ENCODE measurements around the gene IL10RA. TPM values are rescaled to one million over a fixed set of nuclear protein-coding genes. Genes with fewer than 3 reads are reported as not detected.
A peak's percentile ranks its signal among the peaks of the same experiment; 100 is the strongest.

IL10RA gene
- total and polyA plus RNA-seq, 5 experiments from 2014 or later: 99.2 to 217 (median 185) TPM

- Mint-ChIP-seq H3K27ac (peak overlapping the region; percentile 22 to 96 (median 84)), H3K27me3 (no peaks in the 10 kb centered on the region), H3K9me3 (no peaks in the 10 kb centered on the region), H3K36me3 (peaks cover 19 to 91% (median 58%) of the 10 kb centered on the region in 3 donors), H3K4me1 (peaks cover 44 to 94% (median 86%) of the 10 kb centered on the region in 4 donors), H3K4me3 (peak overlapping the region in 1 of 10 donors; percentile 28)
- POLR2A ChIA-PET: interaction anchor here (2.5 to 32.2 kb wide), 5 partner anchors 1 to 52 kb away, joined by 10 to 721 read pairs (median 631); partner anchors contain the start of gene IL10RA
- ATAC-seq (no peak), DNase-seq (no peak)
Measured at GRCh38 chr11:117996058-117996457, 9.9 kb downstream of the IL10RA start.

DNA sequence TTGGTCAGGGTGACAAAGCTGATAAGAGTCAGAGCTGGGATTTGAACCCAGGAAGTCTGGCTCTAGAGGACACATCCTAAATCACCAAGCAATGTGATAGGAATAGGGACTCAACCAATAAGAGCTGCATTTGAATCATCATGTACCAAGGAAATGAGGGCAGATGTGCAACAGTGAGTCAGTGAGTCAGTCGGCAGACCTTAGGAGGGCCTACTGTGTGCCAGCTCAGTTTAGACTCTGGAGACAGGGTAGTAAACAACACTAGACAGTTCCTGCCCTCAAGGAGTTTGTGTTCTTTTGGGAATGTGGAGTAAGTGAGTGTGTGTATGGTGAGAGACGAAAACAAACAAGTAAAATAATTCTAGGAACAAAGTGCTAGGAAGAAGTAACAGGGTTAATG is 11.2 kb downstream of the IL10RA start:
- POLR2A ChIA-PET: interaction anchor here (2.5 to 32.2 kb wide), 5 partner anchors 2 to 50 kb away, joined by 10 to 721 read pairs (median 631); partner anchors contain the start of gene IL10RA
- Mint-ChIP-seq H3K4me3 (peak overlapping the region in 2 of 10 donors; percentile 0 to 53), H3K27me3 (no peaks in the 10 kb centered on the region), H3K36me3 (peaks cover 14 to 78% (median 48%) of the 10 kb centered on the region in 3 donors), H3K9me3 (no peaks in the 10 kb centered on the region), H3K4me1 (peaks cover 49 to 94% (median 86%) of the 10 kb centered on the region in 4 donors), H3K27ac (peak overlapping the region; percentile 12 to 95 (median 86))
- DNase-seq (no peak), ATAC-seq (no peak)

- Mint-ChIP-seq H3K9me3 (no peaks in the 10 kb centered on the region), H3K27ac (peak overlapping the region; percentile 15 to 95 (median 88)), H3K4me1 (peaks cover 49 to 94% (median 86%) of the 10 kb centered on the region in 4 donors), H3K27me3 (no peaks in the 10 kb centered on the region), H3K36me3 (peaks cover 9 to 72% (median 42%) of the 10 kb centered on the region in 3 donors), H3K4me3 (peak overlapping the region in 3 of 10 donors; percentile 15 to 53 (median 35))
- ATAC-seq (no peak), DNase-seq (no peak)
- POLR2A ChIA-PET: interaction anchor here (2.5 to 32.2 kb wide), 5 partner anchors 3 to 50 kb away, joined by 10 to 721 read pairs (median 631); partner anchors contain the start of gene IL10RA
Measured at GRCh38 chr11:117997823-117998579, 11.8 kb downstream of the IL10RA start.

GRCh38 chr11:117998664-117999353 is 12.6 kb downstream of the IL10RA start:
- ATAC-seq (no peak), DNase-seq (no peak)
- peak overlapping the region in 3 of 10 donors; percentile 33 to 35 (median 35) for H3K4me3 Mint-ChIP-seq
- H3K9me3 Mint-ChIP-seq: peaks cover 0 to 4% (median 0%) of the 10 kb centered on the region in 9 donors
- H3K27ac Mint-ChIP-seq: peak overlapping the region; percentile 23 to 95 (median 90)
- no peaks in the 10 kb centered on the region for H3K27me3 Mint-ChIP-seq
- H3K4me1 Mint-ChIP-seq: peaks cover 51 to 94% (median 86%) of the 10 kb centered on the region in 4 donors
- H3K36me3 Mint-ChIP-seq: peaks cover 9 to 63% (median 36%) of the 10 kb centered on the region in 3 donors
- POLR2A ChIA-PET: interaction anchor here (2.3 to 32.2 kb wide), 6 partner anchors 4 to 49 kb away, joined by 6 to 721 read pairs (median 470); partner anchors contain the start of gene IL10RA

DNA sequence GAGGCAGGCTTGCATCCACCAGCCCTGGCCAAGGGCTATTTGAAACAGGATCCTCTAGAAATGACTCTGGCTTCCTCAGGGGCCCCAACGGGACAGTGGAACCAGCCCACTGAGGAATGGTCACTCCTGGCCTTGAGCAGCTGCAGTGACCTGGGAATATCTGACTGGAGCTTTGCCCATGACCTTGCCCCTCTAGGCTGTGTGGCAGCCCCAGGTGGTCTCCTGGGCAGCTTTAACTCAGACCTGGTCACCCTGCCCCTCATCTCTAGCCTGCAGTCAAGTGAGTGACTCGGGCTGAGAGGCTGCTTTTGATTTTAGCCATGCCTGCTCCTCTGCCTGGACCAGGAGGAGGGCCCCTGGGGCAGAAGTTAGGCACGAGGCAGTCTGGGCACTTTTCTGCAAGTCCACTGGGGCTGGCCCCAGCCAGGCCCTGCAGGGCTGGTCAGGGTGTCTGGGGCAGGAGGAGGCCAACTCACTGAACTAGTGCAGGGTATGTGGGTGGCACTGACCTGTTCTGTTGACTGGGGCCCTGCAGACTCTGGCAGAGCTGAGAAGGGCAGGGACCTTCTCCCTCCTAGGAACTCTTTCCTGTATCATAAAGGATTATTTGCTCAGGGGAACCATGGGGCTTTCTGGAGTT is 13.3 kb downstream of the IL10RA start:
- DNase-seq (peak in 1 of 10 donors; percentile 12), ATAC-seq (no peak)
- H3K4me3 Mint-ChIP-seq: peak overlapping the region in 5 of 10 donors; percentile 10 to 52 (median 39)
- POLR2A ChIA-PET: interaction anchor here (0.9 to 32.2 kb wide), 6 partner anchors 4 to 49 kb away, joined by 3 to 721 read pairs (median 470); partner anchors contain the start of gene IL10RA
- peaks cover 0 to 8% (median 0%) of the 10 kb centered on the region in 9 donors for H3K9me3 Mint-ChIP-seq
- peaks cover 9 to 57% (median 35%) of the 10 kb centered on the region in 3 donors for H3K36me3 Mint-ChIP-seq
- H3K27me3 Mint-ChIP-seq: no peaks in the 10 kb centered on the region
- peak overlapping the region; percentile 59 to 100 (median 90) for H3K27ac Mint-ChIP-seq
- H3K4me1 Mint-ChIP-seq: peaks cover 52 to 94% (median 86%) of the 10 kb centered on the region in 4 donors

GRCh38 chr11:118000067-118000849 is 14.1 kb downstream of the IL10RA start:
- peaks cover 9 to 49% (median 28%) of the 10 kb centered on the region in 3 donors for H3K36me3 Mint-ChIP-seq
- no peak for DNase-seq
- H3K27me3 Mint-ChIP-seq: no peaks in the 10 kb centered on the region
- H3K4me3 Mint-ChIP-seq: peak overlapping the region in 6 of 10 donors; percentile 10 to 52 (median 40)
- peak overlapping the region; percentile 59 to 100 (median 90) for H3K27ac Mint-ChIP-seq
- H3K4me1 Mint-ChIP-seq: peaks cover 57 to 94% (median 88%) of the 10 kb centered on the region in 4 donors
- no peak for ATAC-seq
- POLR2A ChIA-PET: interaction anchor here (0.9 to 32.2 kb wide), 7 partner anchors 5 to 177 kb away, joined by 3 to 721 read pairs (median 309); partner anchors contain the start of gene IL10RA
- H3K9me3 Mint-ChIP-seq: peaks cover 0 to 8% (median 0%) of the 10 kb centered on the region in 9 donors

DNA sequence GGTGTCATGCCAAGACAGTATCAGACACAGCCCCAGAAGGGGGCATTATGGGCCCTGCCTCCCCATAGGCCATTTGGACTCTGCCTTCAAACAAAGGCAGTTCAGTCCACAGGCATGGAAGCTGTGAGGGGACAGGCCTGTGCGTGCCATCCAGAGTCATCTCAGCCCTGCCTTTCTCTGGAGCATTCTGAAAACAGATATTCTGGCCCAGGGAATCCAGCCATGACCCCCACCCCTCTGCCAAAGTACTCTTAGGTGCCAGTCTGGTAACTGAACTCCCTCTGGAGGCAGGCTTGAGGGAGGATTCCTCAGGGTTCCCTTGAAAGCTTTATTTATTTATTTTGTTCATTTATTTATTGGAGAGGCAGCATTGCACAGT is 14.6 kb downstream of the IL10RA start:
- ATAC-seq (no peak), DNase-seq (no peak)
- Mint-ChIP-seq H3K9me3 (peaks cover 0 to 8% (median 0%) of the 10 kb centered on the region in 9 donors), H3K27me3 (no peaks in the 10 kb centered on the region), H3K36me3 (peaks cover 9 to 43% (median 22%) of the 10 kb centered on the region in 3 donors), H3K27ac (peak overlapping the region in 9 of 10 donors; percentile 35 to 100 (median 81)), H3K4me1 (peaks cover 59 to 94% (median 88%) of the 10 kb centered on the region in 4 donors), H3K4me3 (peak overlapping the region in 2 of 10 donors; percentile 4 to 67)
- POLR2A ChIA-PET: interaction anchor here (2.1 to 32.2 kb wide), 6 partner anchors 6 to 177 kb away, joined by 6 to 721 read pairs (median 470); partner anchors contain the start of gene IL10RA

DNA sequence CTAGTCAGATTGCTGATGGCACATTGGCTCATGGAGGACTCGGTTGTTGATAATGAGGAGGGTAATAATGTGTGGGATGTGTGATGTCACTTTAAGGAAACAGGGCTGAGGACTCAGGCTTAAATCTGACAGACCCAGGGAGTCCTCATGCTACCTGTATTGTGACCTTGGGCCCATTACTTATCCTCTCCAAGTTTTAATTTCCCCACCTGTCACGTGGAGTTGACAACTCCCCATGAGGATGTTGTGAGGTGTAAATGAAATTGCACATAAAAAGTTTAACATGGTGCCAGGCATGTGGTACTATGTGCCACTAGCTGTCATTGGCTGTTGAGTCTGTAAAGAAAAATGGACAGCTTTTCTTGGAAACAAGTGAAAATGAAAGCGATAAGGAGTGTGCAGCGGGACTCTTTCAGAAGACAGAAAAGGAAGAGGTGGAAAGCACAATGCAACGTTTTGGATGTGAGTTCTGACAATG is 15.3 kb downstream of the IL10RA start:
- Mint-ChIP-seq H3K36me3 (peaks cover 9 to 36% (median 19%) of the 10 kb centered on the region in 3 donors), H3K27ac (peak overlapping the region; percentile 77 to 100 (median 90)), H3K4me1 (peaks cover 61 to 95% (median 90%) of the 10 kb centered on the region in 4 donors), H3K9me3 (peaks cover 0 to 8% (median 0%) of the 10 kb centered on the region in 9 donors), H3K27me3 (no peaks in the 10 kb centered on the region), H3K4me3 (peak overlapping the region in 9 of 10 donors; percentile 19 to 75 (median 56))
- ATAC-seq: peak in 1 of 2 donors; percentile 44
- no peak for DNase-seq
- POLR2A ChIA-PET: interaction anchor here (0.8 to 32.2 kb wide), 8 partner anchors 6 to 178 kb away, joined by 3 to 721 read pairs (median 158); partner anchors contain the start of gene IL10RA

GRCh38 chr11:118002010-118002540 is 15.9 kb downstream of the IL10RA start:
- Mint-ChIP-seq H3K9me3 (peaks cover 0 to 8% (median 0%) of the 10 kb centered on the region in 9 donors), H3K27me3 (no peaks in the 10 kb centered on the region), H3K36me3 (peaks cover 8 to 31% (median 15%) of the 10 kb centered on the region in 3 donors), H3K27ac (peak overlapping the region; percentile 84 to 100 (median 92)), H3K4me1 (peaks cover 63 to 96% (median 92%) of the 10 kb centered on the region in 4 donors), H3K4me3 (peak overlapping the region; percentile 49 to 83 (median 66))
- POLR2A ChIA-PET: interaction anchor here (0.8 to 32.2 kb wide), 10 partner anchors 6 to 179 kb away, joined by 3 to 721 read pairs (median 8); partner anchors contain the start of gene IL10RA
- peak; percentile 10 to 29 for ATAC-seq
- no peak for DNase-seq

All from naive thymus-derived CD8-positive, alpha-beta T cell (primary cell).